Measurements from ENCODE around the gene SLK. TPM values are rescaled to one million over a fixed set of nuclear protein-coding genes. Genes with fewer than 3 reads are reported as not detected.

The SLK gene
- total RNA-seq, 2 donors from 2014 or later: 42.1 to 53.9 TPM

DNA sequence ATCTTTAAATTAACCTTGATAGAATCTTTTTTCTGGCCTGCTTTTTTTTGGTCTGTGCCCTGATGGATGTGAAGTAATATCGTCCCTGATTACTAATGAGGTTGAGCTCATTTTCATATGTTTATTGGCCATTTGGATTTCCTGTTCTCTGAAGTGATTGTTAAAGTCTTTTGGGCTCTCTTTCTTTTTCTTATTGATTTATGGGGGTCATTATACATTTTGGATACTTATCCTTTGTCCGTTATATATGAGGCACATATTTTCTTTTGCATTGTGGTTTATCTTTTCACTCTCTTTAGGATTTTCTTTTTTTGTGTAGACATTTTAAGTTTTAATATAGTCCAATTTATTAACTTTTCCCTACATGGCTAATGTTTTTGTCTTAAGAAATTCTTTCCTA lies 12.6 kb downstream of the SLK start:
- no peak for ATAC-seq
- no peak for DNase-seq
- intact Hi-C loops (cut with DNase I, micrococcal nuclease): loop anchor here in 1 of 2 donors (10.0 kb wide), 1 partner anchor 145 kb away; the partner anchor contains the start of gene SFR1

DNA sequence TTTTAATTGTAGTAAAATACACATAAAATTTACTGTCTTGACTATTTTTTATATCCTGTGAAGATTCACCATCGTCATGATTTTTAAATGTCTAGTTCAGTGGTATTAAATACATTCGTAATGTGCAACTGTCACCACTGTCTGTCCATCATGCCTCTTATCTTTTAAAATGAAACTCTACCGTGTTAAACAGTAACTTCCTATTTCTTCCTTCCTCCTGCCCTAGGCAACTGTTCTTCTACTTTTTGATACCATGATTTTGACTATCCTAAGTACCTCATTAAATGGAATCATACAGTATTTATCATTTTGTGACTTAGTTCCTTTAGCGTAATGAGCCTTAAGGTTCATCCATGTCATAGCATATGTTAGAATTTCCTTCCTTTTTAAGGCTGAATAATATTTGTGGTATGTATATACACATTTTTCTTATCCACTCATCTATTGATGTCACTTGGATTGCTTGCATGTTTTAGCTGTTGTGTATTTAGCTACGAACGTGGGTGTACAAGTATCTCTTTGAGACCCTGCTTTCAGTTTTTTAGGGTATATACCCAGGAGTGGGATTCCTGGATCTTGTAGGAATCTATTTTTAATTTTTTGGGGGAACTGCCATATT lies 13.5 kb downstream of the SLK start:
- DNase-seq (no peak), ATAC-seq (no peak)
- intact Hi-C loops (cut with DNase I, micrococcal nuclease): no loop called here

DNA sequence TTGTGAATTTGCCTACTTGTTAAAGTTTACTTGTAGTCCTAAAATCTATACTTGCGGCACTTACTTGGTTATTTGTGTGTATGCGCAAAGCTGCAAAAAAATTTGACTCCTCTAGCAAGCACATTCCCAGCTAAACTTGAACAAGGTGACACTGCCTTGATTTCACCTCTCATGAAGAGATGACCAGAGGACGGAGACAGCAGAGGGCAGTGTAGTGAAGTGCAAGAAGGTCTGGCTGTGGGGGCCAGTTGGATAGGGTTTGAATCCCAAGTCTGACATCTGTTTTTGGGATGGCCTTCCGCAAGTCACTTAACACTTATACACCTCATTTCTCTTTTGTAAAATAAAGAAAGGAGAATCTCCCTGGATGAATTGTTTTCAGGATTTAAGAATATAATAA lies 15.7 kb downstream of the SLK start:
- ATAC-seq (peak; percentile 39), DNase-seq (peak in 1 of 2 donors; percentile 27)
- intact Hi-C loops (cut with DNase I, micrococcal nuclease): no loop called here

DNA sequence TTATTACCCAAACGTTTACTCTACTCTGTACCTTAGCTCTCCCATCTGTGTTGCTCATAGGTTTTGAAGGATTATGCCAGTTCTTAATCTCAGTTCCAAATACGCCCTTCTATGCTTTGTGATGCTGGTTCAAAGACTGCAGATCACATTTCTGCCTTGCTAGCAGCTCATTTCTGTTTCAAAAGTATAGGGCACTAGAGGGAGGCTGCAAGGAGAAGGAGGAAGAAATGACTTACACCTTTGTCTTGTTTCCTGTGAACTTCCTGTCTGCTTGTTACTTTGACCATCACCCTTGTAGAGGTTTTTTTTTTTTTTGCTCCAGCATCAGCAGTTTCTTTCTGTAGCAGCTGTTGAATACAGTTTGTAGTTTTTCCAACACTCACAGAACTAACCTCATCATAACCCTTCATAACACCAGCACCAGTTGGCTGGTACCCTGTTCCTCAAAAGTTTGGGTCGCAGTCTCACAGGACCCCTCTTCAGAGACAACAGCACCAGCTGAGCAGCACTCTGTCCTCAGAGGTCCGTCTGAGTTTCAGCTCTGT lies 16.5 kb downstream of the SLK start:
- intact Hi-C loops (cut with DNase I, micrococcal nuclease): no loop called here
- peak; percentile 71 for ATAC-seq
- DNase-seq: no peak

DNA sequence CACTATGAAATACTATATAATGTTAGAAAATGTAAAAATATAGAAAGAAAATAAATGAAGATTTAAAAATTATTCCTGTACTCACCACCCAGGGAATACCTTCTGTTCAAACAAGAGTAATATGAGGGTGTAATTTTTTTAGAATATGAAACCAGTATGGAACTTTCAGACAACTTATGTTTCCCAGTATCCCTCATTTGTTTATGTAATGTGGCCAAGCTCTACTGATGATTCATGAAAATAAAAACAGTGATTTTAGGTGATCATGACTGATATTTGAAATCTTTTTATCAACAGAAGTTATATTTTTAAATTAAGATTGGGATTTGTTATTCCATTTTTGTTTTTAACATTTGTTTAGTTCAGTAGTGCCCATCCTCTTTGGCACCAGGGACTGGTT lies 18.8 kb downstream of the SLK start:
- DNase-seq (no peak), ATAC-seq (no peak)
- intact Hi-C loops (cut with DNase I, micrococcal nuclease): no loop called here

DNA sequence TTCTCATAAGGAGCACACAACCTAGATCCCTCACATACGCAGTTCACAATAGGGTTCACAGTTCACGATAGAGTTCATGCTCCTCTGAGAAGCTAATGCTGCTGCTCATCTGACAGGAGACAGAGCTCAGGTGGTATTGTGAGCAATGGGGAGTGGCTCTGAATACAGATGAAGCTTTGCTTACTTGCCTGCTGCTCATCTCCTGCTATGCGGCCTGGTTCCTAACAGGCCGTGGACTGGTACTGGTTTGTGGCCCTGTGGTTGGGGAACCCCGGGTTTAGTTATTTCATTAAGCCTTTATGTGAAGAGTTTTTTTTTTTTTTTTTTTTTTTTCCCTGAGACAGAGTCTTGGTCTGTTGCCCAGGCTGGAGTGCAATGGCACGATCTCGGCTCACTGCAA lies 19.4 kb downstream of the SLK start:
- intact Hi-C loops (cut with DNase I, micrococcal nuclease): no loop called here
- no peak for DNase-seq
- ATAC-seq: no peak

DNA sequence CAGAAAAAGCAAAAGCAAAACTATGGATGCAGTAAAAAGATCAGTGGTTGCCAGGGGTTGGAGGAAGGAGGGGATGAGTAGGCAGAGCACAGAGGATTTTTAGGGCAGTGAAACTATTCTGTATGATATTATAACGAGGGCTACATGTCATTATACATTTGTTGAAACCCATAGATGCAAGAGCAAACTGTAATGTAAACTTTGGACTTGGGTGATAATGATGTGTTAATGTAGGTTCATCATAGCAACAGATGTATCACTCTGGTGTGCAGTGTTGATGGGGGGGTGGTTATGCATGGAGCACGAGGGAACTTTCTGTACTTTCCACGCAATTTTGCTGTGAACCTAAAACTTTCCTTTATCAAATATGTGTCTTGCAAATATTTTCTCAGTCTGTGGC lies 23.2 kb downstream of the SLK start:
- ATAC-seq (no peak), DNase-seq (no peak)
- intact Hi-C loops (cut with DNase I, micrococcal nuclease): no loop called here

DNA sequence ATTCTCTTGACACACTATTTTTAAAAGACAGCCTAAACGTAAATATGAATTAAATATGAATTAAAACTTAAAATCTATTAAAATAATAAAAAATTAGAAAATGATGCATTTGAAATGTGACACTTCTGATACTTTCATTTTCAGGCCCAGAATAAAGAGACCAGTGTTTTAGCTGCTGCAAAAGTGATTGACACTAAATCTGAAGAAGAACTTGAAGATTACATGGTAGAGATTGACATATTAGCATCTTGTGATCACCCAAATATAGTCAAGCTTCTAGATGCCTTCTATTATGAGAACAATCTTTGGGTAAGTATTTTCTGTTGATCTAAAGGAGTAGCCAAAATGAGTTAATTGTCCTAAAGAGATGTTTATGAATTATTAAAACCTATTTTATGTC lies 23.6 kb downstream of the SLK start:
- ATAC-seq: no peak
- intact Hi-C loops (cut with DNase I, micrococcal nuclease): no loop called here

DNA sequence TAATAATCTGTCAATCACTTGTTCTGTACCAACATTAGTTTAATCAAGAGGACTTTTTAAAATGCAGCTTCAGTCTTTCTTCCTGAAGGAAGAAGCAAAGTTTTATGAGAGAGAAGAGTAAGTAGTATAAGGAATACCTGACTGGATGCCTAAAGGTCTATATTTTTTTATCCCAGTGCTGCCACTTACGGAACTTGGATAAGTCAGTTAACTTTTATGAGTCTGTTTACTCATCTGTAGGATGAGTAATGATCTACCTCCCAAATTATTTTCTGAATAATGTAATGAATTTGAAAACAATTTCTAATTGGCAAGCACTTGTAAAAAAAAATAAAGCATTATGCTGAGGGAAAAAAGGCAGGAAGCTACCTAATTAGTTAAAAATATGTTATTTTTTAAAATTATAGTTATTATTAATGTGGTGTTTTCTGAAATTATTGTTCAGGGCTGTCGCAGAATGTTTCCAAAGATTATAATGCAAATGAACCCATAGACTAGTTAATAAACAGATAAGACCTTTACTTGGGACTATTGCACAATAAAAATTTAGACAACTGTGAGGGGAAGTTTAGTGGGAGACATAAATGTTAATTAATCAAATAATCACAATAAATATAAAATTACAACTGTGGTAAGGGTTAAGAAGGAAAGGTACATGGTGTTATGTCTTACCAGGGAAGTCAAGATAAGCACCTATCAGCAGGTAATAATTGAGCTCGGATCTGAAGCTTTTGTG lies 24.6 kb downstream of the SLK start:
- no peak for ATAC-seq
- intact Hi-C loops (cut with DNase I, micrococcal nuclease): no loop called here

More for the DNA sequence above, 23.6 kb downstream of the SLK start:
- DNase-seq: no peak

DNA sequence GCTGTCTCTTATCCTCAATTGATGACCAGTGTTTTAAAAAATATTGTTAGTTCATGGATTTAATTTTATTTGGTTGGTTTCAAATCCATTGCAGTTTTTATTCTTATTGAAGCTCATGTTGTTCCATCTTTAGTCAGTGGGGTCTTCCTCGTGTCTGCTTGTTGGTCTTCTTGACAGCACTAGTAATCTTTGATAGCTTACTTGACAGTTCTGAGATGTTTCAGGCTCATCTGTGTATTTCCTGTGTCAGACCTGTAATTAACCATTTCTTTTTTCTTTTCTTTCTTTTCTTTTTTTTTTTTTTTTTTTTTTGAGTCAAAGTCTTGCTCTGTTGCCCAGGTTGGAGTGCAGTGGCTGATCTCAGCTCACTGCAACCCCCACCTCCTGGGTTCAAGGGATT lies 28.2 kb downstream of the SLK start:
- no peak for DNase-seq
- no peak for ATAC-seq
- intact Hi-C loops (cut with DNase I, micrococcal nuclease): no loop called here

More for the DNA sequence above, 24.6 kb downstream of the SLK start:
- no peak for DNase-seq

DNA sequence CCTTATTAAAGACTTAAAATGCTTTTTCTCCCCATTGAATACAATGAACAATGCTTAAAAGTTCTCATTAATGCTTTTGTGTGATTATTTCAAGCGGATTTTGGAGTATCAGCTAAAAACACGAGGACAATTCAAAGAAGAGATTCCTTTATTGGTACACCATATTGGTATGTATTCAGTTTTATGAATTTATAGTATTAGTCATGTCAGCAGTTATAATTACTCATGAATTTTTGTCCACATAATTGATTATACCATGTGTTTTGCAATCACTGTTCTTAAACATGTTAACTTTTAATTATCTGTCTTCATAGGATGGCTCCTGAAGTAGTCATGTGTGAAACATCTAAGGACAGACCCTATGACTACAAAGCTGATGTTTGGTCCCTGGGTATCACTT lies 31.9 kb downstream of the SLK start:
- ATAC-seq: no peak
- intact Hi-C loops (cut with DNase I, micrococcal nuclease): no loop called here
- DNase-seq: no peak

DNA sequence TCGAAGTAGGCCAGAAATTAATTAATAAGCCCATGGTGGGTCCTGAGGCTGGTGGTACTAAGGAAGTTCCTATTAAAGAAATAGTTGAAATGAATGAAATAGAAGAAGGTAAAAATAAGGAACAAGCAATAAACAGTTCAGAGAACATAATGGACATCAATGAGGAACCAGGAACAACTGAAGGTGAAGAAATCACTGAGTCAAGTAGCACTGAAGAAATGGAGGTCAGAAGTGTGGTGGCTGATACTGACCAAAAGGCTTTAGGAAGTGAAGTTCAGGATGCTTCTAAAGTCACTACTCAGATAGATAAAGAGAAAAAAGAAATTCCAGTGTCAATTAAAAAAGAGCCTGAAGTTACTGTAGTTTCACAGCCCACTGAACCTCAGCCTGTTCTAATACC lies 36.0 kb downstream of the SLK start:
- intact Hi-C loops (cut with DNase I, micrococcal nuclease): no loop called here
- DNase-seq (no peak), ATAC-seq (no peak)

DNA sequence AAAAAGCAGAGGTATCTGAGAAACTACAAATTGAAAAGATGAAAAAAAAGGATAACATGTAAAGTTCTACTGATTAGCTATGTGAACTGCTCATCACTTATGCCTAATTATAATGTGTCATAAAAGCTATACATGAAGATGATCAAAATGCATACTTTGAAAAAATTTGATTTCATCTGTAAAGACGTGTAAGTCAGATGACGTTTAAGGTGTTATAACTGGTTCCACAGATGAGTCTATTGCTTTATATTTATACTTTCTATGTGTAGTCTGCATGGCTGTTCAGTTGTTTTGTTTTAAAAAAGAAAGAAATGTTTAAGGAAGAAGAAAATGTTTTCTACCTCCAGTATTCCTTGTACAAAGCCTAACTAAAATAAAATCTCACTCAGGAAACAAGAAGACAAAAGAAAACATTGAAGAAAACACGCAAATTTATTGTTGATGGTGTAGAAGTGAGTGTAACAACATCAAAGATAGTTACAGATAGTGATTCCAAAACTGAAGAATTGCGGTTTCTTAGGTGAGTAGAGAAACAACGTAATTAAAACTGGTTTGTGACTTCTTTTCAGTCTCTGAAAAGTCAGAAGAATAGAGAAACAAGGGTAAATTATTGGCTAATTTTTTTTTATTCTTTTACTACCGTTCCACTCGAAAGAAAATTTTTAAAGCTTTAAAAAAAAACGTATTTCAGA lies 38.4 kb downstream of the SLK start:
- ATAC-seq (no peak), DNase-seq (no peak)

DNA sequence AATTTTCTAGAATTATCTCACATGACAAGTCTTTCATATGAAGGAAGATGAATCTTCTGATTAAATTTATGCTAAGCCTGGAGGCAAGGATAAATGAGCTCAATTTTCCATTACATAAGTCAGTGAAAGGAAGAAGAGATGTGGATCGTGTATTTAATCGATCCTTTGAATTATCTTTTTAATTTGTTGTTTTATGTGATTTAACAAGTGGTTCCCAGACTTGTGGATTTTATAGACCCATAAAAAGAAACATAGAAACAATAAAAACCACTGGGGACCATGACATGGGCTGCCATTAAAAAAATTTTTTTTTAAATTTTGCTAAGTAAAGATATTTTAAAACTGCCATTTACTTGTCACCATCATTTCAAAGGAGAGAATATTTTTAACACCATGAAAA lies 45.0 kb downstream of the SLK start:
- intact Hi-C loops (cut with DNase I, micrococcal nuclease): no loop called here
- ATAC-seq (no peak), DNase-seq (no peak)

More for the DNA sequence above, 38.4 kb downstream of the SLK start:
- intact Hi-C loops (cut with DNase I, micrococcal nuclease): no loop called here

DNA sequence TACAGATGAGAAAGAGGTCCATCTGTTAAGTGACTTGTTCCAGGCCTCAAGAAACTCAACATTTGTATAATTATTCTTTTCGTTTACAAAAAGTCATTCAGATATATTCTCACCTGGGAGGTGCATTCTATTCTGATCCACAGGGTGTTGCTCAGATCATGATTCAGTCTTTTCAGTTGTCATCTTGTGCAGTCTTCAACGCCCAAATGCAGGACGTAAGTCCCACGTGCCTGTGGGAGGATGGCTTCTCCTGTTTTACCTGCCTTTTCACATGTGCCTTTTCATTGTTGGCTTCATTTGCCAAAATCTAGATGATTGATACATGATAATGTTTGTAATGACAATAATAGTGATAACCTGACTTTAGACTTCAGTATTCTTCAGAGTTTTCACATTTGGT lies 46.5 kb downstream of the SLK start:
- intact Hi-C loops (cut with DNase I, micrococcal nuclease): no loop called here

DNA sequence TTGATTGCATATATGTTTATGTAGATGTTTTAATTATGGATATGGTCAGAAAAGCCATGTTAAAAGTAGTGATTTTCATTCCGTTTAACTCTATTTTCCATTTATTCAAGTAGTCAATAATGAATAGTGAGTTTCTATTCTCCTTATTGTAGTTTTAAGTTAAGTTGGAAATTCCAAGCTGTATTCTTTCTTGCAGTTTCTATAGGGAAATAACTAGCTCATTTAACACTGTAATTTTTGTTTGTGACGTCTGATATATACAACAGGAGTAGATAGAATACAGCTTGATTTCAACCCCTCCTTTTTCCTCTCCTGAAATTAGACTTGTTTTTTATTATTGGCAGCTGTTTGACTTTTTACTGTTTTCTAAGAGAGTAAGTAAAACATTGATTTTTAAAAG lies 47.2 kb downstream of the SLK start:
- intact Hi-C loops (cut with DNase I, micrococcal nuclease): no loop called here
- ATAC-seq: no peak
- no peak for DNase-seq

More for the DNA sequence above, 46.5 kb downstream of the SLK start:
- no peak for ATAC-seq
- no peak for DNase-seq

DNA sequence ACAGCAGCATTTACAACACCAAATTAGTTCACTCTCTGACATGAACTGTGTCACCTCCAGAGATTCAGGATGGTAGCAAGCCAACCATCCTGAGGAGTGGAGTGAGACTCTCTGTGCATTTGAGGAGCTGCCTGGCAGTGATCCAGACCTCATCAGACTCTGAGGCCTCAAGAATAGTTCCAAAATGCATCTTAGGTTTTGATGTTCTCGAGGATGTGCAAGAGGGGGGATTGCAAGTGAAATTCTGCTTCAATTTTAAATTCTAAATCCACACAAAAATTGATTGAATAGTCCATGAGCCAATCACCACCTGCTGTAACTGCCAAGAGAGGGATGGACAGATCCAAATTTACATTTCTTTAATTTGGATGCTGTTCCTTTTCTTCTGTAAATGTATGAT lies 49.7 kb downstream of the SLK start:
- ATAC-seq (no peak), DNase-seq (no peak)
- intact Hi-C loops (cut with DNase I, micrococcal nuclease): no loop called here

DNA sequence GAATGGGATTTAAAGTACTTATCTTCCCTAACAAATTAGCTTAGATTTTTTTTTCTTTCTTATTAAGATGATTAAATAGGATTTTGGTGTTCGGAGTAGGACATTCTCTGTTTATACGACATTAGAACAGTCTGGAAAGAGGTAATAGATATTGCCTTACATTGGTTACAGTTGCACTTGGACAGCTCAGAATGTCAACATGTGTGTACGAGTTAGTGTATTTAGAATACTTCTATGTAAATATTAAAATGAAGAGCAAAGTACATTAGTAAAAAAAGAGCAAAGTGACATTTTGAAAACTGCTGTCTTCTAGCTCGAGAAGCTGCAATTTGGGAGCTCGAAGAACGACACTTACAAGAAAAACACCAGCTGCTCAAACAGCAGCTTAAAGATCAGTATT lies 51.5 kb downstream of the SLK start:
- intact Hi-C loops (cut with DNase I, micrococcal nuclease): no loop called here
- ATAC-seq (no peak), DNase-seq (no peak)

DNA sequence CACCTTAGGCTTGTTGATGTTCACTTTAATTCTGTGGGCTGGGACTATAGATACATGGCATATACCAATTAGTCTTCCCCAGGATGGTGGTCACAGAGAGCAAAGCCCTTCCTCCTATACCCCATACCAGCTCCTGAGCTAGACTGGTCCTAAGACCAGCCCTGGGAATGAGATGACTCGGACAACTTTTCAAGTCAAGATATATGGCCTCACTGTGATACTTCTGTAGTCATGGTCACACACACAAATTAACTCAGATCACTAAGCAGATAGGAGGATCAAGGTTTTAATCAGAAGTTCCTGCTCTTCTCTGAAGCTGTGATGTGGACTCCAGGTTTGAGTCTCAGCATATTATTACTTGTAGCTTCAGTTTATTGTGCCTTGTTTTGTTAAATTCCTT lies 53.1 kb downstream of the SLK start:
- intact Hi-C loops (cut with DNase I, micrococcal nuclease): no loop called here
- DNase-seq (no peak), ATAC-seq (no peak)

DNA sequence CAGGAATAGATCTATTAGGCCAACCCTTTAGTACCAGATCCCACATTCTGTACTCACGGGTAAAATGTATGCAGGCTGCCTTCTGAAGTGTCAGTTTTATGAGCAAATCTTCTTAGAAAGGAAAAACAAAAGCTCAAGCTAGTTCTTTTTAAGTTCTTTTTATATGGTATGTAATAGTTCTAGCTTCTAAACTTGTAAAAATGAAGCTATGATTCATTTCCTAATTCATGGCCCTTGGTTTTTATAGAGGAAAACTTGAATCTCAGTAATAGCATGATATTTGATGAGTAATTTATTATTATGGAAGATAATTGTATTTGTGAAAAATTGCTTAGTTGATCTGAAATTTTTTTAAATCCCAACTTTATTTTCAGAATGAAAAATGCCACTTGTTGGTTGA lies 54.3 kb downstream of the SLK start:
- DNase-seq (no peak), ATAC-seq (no peak)
- intact Hi-C loops (cut with DNase I, micrococcal nuclease): no loop called here

All from left colon (tissue), 2 donors.